Measurements from ENCODE around the gene NOL3. TPM values are rescaled to one million over a fixed set of nuclear protein-coding genes. Genes with fewer than 3 reads are reported as not detected.

NOL3 gene
- total RNA-seq, 1 experiment from 2014 or later: 22.8 TPM

- DNase-seq (ENCODE audit: low read depth): no peak
Observed at GRCh38 chr16:67154578-67155294, 15.6 kb upstream of the NOL3 start.

- DNase-seq (ENCODE audit: low read depth): peak; percentile 32
Observed at GRCh38 chr16:67155295-67156142, 14.8 kb upstream of the NOL3 start.

DNA sequence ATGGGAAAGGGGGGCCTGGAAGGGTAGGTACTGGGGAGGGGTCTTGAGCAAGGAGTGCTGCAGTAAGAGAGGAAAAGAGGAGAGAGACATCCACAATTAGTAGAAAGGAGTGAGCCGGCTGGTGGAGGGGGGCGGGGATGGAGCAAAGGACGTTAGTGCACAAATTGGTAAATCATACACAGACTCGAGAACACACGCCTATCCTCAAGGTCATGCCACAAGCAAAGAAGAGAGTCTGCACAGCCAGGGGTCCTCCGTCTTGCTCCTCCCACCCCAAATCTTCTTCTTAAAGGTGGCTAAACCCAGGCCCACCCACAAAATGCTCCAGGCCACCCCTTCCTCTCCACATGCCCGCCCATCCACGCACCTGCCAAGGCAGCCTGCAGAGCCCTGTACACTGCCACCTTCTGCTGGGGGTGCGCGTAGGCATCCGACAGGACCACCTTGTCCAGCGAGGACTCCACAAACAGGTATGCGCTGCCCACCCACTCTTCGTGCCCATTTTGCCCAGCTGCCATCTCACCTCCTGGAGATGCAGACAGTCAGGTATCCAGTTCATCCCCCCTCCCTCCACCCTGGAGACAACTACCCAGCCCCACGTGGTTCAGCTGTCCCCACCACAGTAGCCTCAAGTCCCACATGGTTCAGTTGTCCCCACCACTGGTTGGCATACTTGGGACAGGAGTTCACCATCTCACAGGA lies 14.0 kb upstream of the NOL3 start:
- DNase-seq (ENCODE audit: low read depth): no peak

- DNase-seq (ENCODE audit: low read depth): no peak
Observed at GRCh38 chr16:67157106-67157748, 13.1 kb upstream of the NOL3 start.

- no peak for DNase-seq (ENCODE audit: low read depth)
Observed at GRCh38 chr16:67157892-67158635, 12.3 kb upstream of the NOL3 start.

DNA sequence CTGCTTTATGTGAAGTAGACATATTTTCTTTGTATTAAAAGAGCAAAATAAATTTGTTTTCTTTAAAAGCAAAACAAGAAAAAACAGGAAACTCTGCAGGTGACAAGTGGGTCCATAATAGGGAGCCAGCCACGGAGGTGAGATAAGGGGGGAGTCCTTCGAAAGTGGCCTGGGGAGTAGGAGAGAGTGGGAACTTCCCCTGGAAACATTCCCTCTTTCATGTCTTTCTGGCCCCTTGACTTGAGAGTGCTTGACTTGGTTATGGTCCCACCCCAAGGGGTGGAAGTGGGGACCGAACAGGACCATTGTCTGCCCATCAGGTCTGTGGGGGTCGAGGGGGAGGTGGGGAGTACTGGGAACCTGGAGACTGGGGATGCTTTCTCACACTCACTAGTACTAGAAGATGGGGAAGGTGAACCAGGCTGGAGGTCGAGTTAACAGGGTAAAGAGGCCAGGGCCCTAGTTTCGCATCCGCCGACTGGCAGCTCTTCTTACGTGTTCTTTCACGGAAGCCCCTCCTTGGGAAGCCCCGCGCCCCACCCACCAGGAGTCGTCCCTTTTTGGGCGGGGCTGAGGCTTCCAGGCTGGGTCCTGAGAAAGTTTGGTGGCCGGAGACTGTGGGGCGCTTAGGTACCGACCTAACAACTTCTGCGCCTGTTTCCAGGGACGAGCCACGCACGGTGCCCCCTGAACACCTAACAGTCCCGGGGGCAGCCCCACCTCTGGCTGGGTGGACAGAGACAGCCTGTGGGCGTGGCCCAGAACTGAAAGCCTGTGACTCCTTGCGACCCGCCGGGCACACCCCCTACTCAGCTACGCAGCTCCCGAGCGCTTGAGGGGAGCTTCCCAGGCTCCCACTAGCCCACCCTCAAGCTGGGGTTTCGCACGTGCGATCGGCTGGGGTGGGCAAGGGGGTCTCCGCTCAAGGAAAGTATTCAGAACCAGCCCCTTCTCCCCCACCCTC lies 11.4 kb upstream of the NOL3 start:
- peak; percentile 36 for DNase-seq (ENCODE audit: low read depth)

DNA sequence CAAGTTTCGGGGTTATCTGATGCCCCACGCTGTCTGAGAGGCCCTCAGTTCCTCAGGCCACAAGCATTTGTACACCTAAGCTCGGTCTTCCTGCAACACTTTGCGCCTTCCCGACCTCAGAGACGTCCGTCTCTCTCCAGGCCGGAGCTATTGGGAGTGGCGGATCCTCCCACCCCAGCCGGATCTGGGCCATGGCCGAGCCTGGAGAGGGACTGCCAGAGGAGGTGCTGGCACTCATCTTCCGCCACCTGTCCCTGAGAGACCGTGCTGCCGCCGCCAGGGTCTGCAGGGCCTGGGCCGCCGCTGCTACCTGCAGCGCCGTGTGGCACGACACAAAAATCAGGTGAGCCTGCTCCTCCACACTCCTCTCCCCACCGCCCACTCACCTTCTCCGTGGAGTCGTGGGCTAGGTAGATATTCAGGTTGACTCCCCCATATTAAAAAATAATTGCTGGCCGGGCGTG lies 8.7 kb upstream of the NOL3 start:
- DNase-seq (ENCODE audit: low read depth): no peak

DNA sequence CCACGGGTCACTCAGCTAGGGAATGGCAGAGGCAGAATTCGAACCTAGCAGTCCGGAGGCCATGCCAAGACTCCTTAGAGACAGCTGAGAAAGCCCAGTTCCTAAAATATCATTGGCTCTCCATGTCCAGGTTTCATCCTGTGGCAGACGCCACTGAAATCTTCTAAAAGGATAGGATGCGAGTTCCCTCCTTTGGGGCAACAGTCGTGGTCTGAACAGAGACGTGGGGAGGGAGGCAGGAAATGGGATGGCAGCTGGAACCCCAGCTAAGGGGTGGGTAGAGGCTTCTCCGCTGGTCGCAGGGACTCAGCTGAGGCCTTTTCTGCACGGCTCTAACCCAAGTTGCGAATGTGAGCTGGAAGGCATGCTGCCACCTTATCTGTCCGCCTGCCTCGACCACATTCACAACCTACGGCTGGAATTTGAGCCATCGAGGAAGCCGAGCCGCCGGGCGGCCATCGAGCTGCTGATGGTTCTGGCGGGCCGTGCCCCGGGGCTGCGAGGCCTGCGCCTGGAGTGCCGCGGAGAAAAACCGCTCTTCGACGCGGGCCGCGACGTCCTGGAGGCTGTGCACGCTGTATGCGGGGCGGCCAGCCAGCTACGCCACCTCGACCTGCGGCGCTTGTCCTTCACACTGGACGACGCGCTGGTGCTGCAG lies 7.7 kb upstream of the NOL3 start:
- DNase-seq (ENCODE audit: low read depth): no peak

DNA sequence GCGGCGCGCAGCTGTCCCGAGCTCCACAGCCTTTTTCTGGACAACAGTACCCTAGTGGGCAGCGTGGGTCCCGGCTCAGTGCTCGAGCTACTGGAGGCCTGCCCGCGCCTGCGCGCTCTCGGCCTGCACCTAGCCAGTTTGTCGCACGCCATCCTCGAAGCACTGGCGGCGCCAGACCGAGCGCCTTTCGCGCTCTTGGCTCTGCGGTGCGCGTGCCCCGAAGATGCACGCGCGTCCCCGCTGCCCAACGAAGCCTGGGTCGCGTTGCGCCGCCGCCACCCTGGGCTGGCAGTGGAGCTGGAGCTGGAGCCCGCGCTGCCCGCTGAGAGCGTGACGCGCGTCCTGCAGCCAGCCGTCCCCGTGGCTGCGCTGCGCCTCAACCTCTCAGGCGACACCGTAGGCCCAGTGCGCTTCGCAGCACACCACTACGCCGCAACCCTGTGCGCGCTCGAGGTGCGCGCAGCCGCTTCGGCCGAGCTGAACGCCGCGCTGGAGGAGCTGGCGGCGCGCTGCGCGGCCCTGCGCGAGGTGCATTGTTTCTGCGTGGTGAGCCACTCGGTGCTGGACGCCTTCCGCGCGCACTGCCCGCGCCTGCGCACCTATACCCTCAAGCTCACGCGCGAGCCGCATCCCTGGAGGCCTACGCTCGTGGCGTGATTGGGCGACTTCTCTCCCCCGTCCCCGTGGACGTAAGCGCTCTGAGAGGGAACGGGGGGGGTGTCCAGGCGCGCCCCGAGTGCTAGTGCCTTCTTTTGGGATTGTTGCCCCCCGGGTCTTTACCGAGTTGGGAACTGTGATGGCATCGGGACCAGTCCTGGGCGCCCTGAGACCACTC lies 7.0 kb upstream of the NOL3 start:
- DNase-seq (ENCODE audit: low read depth): no peak

DNA sequence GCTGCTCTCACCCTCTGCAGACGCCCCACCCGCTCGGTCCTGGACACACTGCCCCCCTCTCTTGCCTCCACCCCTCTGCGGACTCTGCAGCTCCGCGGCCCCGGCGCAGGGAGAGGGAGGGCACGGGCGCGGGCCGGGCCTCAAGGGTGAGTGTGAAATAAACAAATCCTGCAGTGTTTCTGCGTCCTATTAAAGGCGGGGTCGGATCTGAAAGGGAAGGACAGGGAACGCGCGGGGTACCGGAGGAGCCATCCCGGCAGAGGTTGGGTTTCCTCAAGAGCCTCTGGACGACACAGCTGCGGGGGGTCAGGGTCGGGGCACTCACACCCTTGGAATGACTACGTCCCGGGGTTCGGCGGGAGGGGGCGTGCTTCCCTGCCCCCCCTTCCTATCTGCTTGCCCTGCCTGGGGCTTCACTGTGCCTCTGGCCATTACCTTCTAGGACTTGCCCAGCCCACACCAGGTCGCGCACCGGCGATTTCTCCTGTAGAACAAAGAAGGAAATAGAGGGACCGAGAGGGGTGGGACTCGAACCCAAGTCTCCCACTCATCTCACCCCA lies 6.3 kb upstream of the NOL3 start:
- DNase-seq (ENCODE audit: low read depth): no peak

GRCh38 chr16:67164599-67165061 lies 5.7 kb upstream of the NOL3 start, which contains the start of gene HSF4:
Gene HSF4 (plus strand): TSS chr16:67164745. CDS start chr16:67164812, 67 bp downstream.
- DNase-seq (ENCODE audit: low read depth): no peak

DNA sequence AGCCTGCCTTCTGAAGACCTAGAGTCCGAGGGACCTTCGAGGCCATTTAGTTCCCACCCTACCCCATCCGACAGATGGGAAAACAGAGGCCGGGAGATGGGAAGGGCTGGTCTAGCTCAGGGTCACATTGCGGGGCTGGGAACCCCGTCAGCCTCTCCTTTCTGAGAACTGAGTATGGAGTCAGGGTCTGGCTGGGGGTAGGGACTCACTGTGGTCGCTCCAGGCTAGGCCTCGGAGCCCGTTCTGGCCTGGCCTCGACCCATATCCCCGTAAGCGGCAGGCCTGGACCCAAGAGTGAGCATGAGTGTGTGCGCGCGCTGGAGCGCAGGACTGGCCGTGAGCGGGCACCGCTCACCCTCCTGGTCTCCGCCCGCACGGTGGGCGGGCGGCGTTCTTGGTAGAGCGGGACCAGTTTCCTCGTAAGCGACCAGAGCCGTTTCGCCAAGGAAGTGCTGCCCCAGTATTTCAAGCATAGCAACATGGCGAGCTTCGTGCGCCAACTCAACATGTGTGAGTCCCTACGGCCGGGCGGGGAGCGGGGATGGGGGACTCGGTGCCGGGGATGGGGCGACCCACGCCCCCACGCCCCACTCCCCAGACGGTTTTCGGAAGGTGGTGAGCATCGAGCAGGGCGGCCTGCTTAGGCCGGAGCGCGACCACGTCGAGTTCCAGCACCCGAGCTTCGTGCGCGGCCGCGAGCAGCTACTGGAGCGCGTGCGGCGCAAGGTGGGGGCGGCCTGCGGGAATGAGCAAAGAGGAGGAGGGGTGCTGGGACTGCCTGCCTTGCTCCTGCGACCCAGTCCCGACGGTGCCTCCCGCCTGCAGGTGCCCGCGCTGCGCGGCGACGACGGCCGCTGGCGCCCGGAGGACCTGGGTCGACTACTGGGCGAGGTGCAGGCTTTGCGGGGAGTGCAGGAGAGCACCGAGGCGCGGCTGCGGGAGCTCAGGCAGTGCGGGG lies 4.9 kb upstream of the NOL3 start:
- no peak for DNase-seq (ENCODE audit: low read depth)

DNA sequence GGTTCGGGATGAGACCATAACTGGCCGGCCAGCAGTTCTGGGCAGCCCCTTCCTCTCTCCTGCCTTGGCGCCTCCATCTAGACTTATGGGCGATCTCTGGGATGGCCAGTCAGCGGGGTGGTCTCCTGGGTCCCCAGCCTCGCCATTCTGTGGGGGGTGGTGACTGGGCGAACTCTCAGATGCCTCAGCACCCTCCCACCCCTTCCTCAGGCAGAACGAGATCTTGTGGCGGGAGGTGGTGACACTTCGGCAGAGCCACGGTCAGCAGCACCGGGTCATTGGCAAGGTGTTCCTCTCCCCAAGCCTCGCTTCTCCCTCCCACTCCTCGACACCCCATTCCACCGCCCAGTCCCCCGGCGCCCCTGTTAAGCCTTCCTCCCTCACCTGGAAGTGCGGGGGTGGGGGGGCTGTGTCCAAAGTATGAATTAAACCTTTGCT lies 4.2 kb upstream of the NOL3 start:
- DNase-seq (ENCODE audit: low read depth): no peak

GRCh38 chr16:67166598-67167168 lies 3.7 kb upstream of the NOL3 start:
- no peak for DNase-seq (ENCODE audit: low read depth)

- DNase-seq (ENCODE audit: low read depth): no peak
Observed at GRCh38 chr16:67167588-67167987, 2.8 kb upstream of the NOL3 start.

GRCh38 chr16:67169011-67169451 lies 1.3 kb upstream of the NOL3 start:
- DNase-seq (ENCODE audit: low read depth): no peak
